GM19397 (cell line): ENCODE measurements around the gene UBALD2.
A peak's percentile ranks its signal among the peaks of the same experiment; 100 is the strongest.
"Not testable (repeated sequence)": the region's sequence is repeated elsewhere in the genome, so short reads cannot be mapped to it uniquely, and the experiment has no call there.

Source experiments
- ATAC-seq: cut with Tn5 transposase; IDR thresholded peaks from one replicate; pipeline ENCODE4 v1.9.1; 2021; ENCODE audit warnings: mild to moderate bottlenecking, moderate library complexity; ENCODE audit not compliant: unreplicated experiment

UBALD2 gene

DNA sequence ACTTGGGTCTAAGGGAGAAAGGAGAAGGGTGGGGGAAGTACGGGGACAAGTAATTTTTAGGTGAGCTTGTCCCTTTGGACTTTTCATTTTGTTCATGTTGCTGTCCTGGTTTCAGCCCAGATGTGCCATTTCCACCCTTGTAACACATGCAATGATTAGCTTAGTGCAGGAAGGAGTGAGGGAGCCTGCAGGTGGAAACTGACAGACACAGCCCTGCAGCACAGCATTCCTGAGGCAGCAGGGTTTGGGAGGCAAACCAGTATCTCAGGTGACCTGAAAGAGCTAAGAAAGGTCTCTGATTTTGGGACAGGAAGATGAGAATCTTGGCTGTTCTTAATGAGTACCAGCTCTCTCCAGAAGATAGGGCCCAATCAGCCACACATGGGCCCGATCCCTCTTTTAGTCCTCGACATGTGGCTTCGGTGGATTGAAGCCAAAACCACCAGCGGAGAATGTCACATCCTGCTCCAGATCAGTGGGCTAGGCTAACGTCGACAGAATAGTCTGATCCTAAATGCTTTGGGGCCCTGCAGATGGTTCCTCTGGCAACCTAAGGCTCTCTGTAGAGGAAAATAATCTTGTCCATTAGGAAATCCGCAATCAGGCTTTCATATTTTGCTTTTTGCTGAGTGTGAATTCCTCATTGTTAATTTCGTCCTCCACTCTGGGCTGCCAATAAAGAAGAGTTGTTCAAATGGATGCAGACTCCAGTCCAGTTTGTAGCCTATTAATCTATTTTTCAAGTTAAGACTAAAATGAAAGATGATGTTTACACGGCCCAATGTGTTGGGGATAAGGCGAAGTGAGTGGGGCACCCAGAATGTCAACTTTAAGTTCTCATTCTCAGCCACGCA lies 21.1 kb upstream of the UBALD2 start:
- no peak for ATAC-seq

DNA sequence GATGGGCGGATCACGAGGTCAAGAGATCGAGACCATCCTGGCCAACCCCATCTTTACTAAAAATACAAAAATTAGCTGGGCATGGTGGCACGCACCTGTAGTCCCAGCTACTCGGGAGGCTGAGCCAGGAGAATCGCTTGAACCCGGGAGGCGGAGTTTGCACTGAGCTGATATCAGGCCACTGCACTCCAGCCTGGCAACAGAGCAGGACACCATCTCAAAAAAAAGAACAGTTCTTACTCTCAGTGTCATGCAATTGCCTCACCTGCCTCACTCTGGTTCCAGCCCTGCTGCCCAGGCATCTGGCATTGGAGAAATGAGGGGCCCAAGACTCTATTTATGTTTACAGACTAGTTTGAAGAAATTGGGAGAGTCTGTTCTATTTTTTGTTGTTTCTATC lies 20.4 kb upstream of the UBALD2 start:
- ATAC-seq: not testable (repeated sequence)

DNA sequence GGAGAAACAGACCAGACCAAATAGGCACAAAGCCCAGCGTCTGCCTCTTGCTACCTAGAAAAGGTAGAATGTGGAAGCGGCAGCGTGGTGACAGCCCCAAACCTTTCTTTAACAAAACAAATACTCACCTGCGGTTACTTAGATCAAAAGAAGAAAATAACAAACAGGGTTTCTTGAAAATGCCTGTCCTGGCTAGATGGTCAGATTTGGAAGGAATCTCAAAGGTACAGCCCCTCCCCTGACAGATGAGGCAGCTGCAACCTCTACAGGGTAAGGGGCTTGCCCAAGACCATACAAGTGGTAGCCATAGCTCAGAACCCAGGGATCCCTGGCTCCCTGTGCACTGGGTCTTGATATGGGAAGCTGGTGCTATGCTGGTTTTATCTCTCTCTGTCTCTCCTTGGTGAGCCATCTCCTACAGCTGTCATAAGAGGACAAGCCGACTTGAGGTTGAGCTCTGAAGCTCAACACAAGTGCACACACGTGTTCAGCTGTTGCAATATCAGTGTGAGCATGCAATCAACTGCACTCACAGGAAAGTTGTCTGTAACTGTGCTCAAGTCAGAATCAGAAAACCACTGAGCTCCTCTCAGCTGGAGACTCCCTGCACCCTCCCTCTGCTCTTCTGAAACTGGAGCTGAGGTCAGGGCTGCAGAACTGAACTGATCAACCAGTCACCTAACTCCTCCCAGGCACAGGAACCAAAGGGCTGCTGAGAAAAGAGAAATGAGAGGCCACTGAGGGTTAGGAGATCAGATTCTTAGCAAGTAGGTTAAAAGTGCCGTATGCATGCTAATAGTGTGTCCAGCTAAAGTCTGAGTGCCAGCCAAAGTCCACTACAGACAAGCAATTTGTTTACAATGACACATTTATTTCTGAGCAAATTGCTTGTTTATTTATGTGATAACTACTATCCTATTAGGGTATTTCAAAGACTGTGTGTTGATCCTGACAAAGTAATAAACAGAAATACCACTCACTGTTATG lies 18.8 kb upstream of the UBALD2 start:
- peak; percentile 95 for ATAC-seq

DNA sequence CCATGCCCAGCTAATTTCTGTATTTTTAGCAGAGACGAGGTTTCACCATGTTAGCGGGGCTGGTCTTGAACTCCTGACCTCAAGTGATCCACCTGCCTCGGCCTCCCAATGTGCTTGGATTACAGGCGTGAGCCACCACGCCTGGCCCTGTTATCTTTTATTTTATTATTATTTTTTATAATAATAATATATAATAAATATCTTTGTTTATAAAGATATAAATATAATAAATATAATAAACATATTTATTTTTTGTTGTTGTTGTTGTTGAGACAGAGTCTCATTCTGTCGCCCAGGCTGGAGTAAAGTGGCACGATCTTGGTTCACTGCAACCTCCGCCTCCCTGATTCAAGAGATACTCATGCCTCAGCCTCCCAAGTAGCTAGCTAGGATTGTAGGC lies 17.8 kb upstream of the UBALD2 start:
- no peak for ATAC-seq

DNA sequence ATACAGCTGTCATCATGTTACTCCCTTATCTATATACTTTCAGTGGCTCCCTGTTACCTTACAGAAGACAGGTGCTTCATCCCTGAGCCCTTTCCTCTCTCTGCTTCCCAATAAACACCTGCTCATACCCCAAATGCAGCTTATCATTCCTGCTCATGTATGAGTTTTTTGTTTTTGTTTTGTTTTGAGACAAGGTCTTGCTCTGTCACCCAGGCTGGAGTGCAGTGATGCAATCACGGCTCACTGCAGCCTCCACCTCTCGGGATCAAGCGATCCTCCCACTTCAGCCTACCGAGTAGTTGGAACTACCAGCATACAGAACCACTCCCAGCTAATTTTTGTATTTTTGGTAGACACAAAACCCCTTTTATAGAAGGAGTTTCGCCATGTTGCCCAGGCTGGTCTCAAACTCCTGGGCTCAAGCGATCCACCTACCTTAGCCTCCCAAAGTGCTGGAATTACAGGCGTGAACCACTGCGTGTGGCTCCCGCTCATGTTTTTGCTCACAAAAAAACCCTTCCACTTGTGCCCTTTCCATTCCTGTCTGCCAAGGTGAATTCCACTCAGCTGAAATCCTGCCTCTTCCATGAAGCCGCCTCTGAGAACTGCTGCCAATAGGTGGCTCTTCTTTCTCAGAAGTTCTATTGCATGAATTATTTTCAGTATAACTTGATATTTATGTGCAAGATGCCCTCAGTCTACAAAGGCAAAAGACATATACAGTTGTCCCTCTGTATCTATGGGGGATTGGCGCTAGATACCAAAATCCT lies 16.9 kb upstream of the UBALD2 start:
- no peak for ATAC-seq

DNA sequence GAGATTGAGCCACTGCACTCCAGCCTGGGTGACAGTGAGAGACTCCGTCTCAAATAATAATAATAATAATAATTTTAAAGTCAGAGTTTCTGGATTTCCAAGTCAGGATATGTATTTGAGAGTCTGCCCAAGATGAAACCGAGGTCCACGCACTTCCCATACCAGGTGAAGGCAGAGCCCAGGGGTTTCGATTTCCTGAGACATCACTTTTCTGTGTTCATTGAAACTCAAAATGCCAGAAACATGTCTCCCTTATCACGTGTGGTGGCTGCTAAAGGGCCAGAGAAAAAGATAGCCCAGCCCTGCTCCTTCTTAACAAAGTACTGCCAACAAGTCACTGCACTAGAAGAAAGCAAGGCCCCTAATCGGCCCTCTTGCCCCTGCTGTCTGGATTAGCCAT lies 15.0 kb upstream of the UBALD2 start:
- ATAC-seq: no peak

DNA sequence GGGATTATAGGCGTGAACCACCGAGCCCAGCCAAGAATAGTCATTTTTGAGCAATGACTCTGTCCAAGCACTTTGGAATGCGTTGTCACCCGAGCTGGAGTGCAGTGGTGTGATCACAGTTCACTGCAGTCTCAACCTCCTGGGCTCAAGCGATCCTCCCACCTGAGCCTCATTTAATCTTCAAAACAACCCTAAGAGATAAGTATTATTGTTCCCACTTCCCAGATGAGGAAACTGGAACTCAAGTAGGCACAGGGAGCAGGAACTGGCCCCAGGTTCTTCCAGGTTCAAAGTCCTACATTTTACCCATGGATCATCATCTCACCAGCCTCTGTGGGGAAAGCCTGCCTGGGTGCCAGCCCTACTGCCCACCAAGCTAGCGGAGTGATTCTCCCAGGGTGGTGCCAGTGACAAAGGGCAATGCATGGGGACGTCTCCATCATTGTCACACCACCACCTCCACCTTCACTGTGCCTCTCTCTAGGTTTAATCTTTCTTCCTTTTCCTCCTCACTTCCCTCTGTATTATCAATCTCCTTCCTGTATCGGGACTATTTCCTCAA lies 13.6 kb upstream of the UBALD2 start:
- ATAC-seq: no peak

DNA sequence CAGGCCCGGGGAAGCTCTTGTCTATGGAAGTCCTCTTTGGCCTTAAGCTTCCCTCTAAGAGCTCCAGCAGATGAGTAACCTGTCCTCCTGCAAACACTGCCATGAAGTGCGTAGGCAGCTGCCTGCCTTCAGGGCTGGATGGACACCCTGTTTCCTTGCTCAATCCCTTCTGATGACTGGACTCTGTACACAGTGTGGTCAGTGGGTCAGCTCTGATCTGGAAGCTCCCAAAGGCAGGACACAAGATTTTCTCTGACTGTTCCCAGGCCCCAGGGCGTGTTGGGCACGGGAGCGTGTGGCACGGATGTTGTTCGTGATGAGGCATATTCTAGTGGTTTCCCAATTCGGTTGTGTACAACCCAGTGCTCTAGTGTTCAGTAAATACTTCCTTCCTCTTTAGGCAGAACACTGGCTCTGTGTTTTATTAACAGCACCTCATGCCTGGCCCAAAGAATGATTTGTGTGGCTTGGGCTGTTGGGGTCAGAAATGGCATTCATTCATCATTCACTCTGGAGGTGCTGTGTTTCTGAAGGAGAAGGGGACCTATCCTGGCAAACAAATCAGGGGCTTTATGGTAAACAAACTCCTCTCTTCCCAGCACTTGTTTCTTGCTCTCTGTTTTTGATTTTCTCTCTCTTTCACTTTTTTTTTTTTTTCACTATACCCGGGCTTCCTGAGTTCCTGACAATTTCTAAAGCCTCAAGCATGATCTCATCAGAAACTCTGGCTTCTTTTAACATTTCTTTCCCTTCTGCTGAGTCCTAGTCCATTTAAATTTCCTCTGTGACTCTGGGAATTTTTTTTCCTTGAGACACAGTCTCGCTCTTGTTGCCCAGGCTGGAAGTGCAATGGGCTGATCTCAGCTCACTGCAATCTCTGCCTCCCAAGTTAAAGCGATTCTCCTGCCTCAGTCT lies 12.9 kb upstream of the UBALD2 start:
- no peak for ATAC-seq

DNA sequence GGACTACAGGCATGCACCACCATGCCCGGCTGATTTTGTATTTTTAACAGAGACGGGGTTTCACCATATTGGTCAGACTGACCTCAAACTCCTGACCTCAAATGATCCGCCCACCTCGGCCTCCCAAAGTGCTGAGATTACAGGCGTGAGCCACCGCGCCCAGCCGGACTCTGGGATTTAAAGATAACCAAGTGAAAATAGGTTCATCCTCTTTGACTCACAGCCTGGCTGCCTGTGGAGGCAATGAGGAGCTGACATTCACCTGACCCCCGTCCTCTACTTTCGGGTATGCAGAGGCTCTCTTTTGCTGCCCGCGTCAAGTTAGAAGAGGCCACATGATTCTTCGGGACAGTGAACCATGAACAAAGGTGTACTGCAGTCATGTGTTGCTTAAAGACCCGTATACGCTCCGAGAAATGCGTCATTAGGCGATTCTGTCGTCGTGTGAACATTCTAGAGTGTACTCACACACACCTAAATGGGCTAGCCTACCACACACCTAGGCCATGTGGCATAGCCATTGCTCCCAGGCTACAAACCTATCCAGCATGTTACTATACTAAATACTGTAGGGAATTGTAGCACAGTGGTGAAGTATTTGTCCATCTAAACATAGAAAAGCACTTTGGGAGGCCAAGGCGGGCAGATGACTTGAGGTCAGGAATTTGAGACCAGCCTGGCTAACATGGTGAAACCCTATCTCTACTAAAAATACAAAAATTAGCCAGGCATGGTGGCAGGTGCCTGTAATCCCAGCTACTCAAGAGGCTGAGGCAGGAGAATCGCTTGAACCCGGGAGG lies 12.0 kb upstream of the UBALD2 start:
- ATAC-seq: not testable (repeated sequence)

DNA sequence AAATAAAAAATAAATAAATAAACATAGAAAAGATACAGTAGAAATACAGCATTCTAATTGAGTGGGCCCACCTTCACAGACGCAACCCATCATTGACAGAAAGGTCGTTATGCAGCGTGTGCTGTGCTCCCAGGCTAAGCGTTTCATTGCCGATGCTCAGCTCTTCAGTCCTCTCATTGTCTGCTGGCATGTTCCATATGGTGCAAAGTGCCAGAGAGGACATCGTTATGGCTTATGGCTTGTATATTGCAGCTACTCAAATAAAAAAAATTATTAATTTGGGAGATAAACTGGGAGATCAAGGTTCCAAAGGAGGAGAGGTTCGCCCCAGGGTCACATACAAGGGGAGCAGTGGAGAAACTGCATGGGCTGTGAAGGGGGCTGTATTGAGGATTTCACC lies 11.3 kb upstream of the UBALD2 start:
- no peak for ATAC-seq

DNA sequence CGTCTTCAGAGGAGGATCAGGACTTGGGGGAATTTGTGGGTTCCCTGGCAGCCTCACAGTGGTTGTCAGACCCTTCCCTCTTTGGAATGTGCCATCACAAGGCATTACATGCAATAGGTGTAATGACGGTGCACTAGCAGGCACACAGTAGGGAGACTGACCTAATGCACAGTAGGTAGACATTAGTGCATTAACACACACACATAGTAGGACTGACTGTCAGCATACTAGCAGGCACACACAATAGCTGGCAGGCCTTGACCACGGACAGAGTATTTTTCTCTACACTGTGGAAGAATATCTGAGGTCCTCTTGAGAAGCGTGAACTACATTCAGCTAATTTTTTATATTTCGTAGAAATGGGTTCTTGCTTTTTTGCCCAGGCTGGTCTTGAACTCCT lies 10.9 kb upstream of the UBALD2 start:
- ATAC-seq: no peak

DNA sequence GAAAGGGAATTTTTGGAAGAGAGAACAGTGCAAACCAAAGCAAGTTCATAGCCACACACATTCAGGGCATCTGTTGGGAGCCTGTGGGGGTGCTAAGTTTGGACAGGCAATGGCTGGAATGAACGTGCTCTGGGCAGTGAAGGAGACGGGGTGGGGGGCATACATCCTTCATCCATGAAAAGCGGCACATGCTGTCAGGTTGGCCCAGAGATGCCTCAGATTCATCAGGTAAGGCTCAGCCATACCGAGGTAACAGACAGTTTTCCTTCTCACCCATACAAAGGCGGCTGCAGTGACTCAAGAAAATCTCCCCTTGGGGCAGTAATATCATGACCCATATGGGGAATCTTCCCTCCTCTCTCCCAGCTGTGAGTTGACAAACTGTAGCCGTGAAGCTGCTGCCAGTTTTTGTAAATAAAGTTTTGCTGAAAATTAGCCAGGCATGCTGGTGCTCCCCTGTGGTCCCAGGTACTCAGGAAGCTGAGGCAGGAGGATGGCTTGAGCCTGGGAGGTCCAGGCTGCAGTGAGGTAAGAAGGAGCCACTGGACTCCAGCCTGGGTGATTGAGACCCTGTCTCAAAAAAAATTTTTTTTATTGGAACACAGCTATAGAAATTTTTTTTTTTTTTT lies 9.2 kb upstream of the UBALD2 start:
- no peak for ATAC-seq

DNA sequence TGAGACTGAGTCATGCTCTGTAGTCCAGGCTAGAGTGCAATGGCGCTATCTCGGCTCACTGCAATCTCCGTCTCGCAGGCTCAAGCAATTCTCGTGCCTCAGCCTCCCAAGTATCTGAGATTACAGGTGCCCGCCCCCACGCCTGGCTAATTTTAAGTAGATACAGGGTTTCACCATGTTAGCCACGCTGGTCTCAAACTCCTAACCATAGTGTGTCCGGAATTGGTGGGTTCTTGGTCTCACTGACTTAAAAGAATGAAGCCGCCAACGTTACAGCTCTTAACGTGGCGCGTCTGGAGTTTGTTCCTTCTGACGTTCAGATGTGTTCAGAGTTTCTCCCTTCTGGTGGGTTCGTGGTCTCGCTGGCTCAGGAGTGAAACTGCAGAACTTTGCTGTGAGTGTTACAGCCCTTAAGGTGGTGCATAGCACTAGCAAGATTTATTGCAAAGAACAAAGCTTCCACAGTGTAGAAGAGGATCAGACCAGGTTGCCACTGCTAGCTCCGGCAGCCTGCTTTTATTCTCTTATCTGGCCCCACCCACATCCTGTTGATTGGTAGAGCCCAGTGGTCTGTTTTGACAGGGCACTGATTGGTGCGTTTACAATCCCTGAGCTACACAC lies 8.6 kb upstream of the UBALD2 start:
- not testable (repeated sequence) for ATAC-seq

DNA sequence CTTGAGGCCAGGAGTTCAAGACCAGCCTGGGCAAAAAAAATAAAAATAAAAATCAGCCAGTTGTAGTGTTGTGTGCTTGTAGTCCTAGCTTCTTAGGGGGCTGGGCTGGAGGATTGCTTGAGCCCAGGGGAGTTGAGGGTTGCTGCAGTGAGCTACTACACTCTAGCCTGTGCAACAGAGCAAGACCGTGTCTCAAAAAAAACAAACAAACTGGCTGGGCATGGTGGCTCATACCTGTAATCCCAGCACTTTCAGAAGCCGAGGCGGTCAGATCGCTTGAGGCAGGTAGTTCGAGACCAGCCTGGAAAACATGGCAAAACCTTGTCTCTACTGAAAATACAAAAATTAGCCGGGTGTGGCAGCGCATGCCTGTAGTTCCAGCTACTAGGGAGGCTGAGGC lies 4.9 kb upstream of the UBALD2 start:
- no peak for ATAC-seq

DNA sequence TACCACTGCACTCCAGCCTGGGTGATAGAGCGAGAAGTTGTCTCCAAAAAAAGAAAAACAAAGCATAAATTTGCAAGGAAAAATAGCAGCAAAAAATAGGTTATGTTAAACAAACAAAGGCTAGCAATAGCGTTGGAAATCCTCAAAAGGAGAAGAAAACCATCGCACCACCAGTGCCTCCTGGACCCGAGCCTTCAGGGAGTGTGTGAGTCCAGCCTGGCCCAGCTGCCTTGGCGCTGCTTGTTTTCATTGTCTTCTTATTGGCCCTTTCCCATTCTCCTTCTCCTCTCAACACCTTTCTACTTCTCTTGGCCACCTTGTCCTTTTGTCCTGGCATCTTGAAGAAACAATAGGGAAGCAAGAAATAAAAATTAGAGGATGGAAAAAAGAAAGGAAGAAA lies 4.5 kb upstream of the UBALD2 start:
- ATAC-seq: no peak

DNA sequence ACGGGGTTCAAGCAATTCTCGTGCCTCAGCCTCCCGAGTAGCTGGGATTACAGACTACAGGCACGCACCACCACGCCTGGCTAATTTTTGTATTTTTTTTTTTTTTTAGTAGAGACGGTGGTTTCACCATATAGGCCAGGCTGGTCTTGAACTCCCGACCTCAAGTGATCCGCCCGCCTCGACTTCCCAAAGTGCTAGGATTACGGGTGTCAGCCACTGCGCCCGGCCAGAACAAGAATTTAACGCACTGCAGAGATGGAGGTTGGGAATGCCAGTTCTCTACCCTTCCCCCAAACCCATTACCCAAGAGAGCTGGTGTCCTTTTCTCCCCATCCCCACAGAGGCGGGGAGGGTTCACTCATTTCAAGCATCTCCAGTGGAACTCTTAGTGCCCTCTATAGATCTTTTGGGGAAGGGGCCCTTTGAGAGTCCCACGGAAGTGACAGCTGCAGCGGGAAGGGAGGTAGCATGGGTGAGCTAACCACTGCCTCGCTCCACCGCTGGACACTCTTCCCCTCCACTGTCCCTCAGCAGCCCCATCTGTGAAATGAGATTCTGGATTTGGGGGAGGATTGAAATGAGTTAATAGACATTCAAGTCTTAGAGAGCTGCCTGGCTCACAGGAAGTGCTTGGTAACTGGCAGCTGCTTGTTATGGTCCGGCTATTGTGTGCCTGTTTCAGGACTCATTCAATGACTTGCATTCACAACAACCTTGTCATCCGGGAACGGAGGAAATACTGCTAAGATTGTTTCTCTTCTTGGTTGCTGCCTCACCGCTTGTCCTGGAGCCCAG lies 3.5 kb upstream of the UBALD2 start:
- ATAC-seq: no peak

DNA sequence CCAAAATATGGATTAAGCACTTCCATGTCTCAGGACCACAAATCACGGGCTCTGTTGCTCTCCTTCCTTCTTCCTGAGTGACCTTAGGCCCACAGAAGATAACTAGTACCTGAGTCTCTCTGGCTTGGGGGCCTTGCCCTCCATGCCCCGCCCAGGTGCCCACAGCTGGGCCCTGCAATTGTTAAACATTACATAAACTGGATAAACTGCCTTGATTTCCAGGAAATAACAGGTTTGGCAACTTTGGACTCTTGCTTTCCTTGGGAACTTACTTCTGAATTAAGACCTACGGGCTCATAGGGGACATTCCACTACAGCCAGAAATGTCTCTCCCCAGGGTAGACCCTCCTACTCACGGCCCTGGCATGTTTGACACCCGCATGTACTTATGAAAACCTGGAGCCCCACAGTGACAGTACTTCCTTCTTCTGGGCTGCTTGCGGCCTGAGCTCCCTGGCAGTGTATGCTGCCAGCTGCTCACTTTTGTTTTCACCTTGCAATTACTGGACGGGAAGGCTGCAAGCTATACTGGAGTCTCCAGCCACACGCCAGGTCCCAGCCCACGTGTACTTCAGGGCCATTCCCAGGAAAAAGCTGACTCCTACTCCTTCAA lies 2.3 kb upstream of the UBALD2 start:
- ATAC-seq: no peak
